ENCODE data around the gene SCUBE3.

DNA sequence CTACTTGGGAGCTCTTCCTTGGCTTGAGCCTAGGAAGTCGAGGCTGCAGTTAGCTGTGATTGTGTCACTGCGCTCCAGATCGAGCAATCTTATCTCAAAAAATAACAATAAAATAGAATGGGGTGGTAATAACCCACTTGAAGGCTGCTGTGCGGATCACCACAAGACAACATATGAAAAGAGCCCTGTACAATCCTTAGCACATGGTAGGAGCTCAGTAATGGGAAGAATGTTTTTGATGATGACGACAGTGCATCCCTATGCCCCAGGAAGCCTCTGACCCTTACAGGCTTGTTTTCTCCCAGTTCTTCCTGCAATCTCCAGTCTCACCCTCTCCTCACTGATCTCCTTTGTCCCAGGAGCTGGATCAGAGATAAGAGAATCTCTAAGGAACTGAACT is 15.5 kb downstream of the SCUBE3 start:
- TF ChIP-seq POLR2AphosphoS5 (IDR thresholded peaks at IDR 0.05) = no peak
- TF ChIP-seq, protein P1, sequence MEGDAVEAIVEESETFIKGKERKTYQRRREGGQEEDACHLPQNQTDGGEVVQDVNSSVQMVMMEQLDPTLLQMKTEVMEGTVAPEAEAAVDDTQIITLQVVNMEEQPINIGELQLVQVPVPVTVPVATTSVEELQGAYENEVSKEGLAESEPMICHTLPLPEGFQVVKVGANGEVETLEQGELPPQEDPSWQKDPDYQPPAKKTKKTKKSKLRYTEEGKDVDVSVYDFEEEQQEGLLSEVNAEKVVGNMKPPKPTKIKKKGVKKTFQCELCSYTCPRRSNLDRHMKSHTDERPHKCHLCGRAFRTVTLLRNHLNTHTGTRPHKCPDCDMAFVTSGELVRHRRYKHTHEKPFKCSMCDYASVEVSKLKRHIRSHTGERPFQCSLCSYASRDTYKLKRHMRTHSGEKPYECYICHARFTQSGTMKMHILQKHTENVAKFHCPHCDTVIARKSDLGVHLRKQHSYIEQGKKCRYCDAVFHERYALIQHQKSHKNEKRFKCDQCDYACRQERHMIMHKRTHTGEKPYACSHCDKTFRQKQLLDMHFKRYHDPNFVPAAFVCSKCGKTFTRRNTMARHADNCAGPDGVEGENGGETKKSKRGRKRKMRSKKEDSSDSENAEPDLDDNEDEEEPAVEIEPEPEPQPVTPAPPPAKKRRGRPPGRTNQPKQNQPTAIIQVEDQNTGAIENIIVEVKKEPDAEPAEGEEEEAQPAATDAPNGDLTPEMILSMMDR (IDR thresholded peaks at IDR 0.05) = no peak

All from prostate gland (tissue), 2 donors.